AG09319 (cell line): ENCODE results near the gene STARD3.
"Not testable (repeated sequence)": the region's sequence is repeated elsewhere in the genome, so short reads cannot be mapped to it uniquely, and the experiment has no call there.

Experiments used
- DNase-seq: peaks from one replicate; pipeline ENCODE4 v3.0.0-alpha.2; 2010; ENCODE audit warnings: low read depth; ENCODE audit errors: extremely low read depth
- TF ChIP-seq, protein P1 (sequence below): IDR thresholded peaks from 2 replicates; pipeline ENCODE4 v1.5.1; 2011; ENCODE audit warnings: low read depth, mild to moderate bottlenecking, inconsistent platforms, low read length, moderate library complexity

Gene STARD3

DNA sequence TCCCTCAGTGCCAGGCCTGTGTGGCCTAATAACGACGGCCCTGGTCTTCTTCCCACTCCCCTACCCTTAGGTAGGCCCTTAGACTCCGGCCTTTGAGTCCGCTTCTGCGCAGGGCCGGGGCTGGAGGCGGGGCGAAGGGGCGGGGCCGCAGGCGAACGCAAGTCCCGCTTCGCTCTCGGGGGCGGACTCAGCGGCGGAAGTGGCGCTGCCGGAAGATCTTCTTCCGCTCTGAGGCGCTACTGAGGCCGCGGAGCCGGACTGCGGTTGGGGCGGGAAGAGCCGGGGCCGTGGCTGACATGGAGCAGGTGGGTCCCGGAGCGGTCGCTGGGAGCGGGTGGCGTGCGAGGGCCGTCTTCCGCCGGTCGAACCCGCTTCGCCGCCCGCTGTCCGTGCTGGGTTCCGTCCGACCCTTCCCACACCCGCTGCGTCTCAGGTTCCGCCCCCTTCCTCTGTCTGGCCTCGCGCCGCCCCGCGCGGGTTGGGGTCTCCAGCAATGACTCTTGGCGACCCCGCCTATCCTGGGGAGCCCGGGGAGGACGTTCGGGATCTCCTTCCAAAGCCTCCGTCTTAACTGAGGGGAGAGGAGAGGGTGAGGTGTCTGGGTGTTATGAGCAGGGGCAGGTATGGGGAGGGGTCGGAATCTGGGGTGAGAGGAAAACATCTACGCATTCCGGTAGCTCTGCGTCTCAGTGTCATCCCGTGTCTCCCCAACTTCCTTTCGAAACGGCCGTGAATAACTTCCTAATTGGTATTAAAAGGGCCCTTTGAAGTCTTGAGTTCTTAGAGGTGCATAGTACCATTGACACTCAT is at the start of gene STARD3:
Gene STARD3 (plus strand): TSS at position 218 of the 810 bp plus-strand sequence. CDS start 16,388 bp downstream, outside the sequence.
- DNase-seq = peak; percentile 72
- TF ChIP-seq, protein P1, sequence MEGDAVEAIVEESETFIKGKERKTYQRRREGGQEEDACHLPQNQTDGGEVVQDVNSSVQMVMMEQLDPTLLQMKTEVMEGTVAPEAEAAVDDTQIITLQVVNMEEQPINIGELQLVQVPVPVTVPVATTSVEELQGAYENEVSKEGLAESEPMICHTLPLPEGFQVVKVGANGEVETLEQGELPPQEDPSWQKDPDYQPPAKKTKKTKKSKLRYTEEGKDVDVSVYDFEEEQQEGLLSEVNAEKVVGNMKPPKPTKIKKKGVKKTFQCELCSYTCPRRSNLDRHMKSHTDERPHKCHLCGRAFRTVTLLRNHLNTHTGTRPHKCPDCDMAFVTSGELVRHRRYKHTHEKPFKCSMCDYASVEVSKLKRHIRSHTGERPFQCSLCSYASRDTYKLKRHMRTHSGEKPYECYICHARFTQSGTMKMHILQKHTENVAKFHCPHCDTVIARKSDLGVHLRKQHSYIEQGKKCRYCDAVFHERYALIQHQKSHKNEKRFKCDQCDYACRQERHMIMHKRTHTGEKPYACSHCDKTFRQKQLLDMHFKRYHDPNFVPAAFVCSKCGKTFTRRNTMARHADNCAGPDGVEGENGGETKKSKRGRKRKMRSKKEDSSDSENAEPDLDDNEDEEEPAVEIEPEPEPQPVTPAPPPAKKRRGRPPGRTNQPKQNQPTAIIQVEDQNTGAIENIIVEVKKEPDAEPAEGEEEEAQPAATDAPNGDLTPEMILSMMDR = no peak; the same call in 1 of the 2 replicates

DNA sequence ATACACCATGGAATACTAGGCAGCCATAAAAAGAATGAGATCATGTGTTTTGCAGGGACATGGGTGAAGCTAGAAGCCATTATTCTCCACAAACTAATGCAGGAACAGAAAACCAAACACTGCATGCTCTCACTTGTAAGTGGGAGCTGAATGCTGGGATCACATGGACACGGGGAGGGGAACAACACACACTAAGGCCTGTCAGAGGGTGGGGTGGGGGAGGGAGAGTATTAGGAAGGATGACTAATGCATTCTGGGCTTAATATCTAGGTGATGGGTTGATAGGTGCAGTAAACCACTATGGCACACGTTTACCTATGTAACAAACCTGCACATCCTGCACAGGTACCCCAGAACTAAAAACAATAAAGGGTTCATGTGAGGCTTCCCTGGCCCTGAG is 46.8 kb upstream of the STARD3 start:
- not testable (repeated sequence) for DNase-seq

DNA sequence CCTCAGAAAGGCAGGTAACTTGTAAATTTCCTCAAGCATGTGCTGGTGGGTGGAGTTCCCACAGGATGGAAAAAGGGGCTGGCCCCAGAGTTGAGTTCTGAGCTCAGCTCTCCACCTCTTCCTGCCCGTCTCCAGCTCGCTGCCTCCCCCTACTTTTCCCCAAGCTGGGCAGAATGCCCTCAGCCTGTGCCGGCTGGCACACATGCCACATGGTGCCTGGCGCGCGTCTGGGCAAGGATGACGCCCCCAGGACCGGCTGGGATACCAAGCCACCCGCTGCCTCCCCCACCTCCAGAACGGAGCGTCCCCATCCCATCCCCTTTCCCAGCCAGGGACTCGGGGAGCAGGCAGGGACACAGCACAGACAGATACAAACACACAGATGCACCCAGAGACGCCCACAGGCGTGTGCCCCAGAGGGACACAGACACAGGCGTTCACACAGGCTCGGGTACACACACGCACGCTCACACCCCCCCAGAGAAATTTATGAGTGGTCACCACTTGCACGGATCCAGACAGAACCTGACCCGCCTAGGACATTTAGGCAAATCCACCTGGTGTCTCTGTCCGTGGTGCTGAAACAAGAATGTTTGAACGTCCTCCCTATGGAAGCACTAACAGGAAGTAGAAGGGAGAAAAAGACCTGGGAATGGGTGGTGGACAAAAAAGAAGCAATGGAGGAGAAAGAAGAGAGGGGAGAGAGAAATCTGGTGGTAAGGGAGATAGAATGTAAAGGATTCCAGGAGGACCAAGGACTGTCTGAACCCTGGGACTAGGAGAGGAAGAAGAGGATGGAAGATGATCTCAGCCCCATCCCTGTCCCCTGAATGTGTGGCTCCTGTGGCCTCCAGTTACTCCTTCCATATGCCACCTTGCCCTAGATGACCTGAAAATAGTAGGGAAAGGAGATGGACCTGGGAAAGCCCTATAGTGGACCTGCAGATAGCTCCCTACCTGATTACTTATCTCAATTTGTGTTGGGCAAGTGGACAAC is 44.7 kb upstream of the STARD3 start:
- TF ChIP-seq, protein P1 = no peak
- no peak for DNase-seq

DNA sequence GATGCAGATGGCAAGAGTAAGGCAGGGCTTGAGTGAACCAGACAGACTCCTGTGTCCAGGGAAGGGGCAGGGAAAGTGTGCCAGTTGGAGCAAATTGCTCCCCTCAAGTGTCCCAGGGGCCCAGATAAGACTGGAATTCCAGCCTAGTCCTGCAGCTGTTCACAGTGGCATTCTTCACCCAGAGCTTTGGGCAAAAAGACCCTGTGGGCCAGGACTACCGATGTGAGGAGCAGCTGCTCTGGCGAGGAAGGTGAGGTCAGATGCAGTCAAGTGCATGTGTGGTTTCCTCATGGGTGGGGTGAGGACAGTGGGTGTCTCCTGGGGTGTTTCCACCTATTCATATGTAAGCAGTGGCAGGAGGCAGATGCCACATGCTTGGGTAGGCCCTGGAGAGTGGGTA is 43.6 kb upstream of the STARD3 start:
- TF ChIP-seq, protein P1 = no peak
- DNase-seq = no peak

DNA sequence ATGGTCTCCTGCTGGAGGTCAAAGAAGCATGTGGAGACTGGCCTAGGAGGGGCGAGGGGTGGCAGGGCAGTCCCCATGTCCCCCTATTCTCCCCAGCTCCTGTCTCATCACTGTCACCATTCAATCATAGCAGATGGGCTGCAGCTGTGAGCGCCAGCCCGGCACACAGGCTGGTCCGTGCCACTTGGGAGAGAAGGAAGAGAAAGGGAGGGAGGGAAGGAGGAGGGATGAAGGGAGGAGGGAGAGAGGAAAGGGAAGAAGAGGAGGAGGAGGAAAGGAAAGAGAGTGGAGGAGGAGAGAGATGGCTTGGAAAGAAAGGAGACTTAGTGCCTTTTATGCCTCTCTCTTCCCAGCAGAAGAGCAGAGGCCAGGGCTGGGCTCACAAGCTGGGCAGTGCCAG is 41.6 kb upstream of the STARD3 start:
- TF ChIP-seq, protein P1 = no peak
- no peak for DNase-seq

DNA sequence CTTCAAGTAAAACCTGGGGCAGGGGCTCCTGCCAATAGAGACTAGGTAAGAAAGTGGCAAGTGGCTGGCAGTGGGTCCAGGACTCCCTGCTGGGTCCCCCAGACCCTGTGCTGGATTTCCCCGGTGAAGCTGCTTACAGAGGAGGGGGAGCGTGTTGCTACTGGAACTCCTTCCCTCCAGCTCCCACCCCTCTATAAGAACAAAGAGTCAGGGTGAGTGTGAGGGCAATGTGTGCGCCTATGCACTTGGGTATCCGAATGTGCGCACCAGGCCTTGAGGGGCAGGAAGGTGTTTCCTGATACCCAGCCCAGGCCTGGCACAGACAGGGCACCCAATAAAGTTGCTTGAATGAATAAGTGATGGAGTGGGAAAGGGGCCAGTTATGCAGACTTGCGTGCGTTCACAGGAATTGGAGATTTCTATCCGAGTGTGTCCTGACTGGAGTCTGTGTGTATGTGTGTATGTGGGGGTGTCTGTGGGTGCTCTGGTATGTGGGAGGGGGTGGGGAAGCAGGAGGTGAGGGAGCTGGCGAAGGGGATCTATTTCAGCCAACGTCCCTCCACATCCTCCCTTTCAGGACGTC is 40.9 kb upstream of the STARD3 start:
- TF ChIP-seq, protein P1 = no peak
- no peak for DNase-seq

DNA sequence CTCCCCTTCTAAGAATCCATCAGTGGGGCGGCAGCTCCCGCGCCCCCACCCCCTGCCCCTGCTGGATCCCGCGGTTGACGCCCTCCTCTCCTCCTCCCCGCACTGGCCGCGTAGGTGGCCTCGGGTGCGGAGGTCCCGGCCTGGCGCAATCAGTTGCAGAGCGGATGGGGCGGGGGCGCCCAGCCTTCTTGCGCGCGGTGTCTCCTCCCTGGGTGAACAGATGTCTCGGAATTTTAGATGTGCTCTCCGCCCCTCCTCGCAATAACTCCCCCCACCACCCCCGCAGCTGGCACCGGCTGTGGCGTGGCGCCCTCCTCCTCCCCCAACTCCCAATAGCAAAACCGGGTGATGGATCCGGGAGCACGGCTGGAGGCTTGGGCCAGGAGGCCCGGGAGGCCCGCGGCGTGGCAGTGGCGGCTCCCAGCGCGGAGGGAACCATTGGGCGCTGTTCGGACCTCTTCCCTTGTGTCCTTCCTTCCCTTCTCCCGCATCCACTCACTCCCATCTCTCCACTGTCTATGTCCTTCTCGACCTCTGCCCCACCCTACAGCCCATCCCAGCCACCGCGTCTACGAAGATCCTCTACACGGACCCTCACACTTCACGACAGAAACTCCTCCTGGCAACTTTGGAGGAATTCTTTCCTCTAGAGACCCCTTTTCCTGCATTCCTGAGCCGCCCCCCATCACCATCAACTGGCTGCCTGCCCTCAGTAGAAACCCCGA is 40.2 kb upstream of the STARD3 start:
- TF ChIP-seq, protein P1 = no peak
- DNase-seq = no peak
